ENCODE measurements around the gene RPS19BP1. TPM values are rescaled to one million over a fixed set of nuclear protein-coding genes. Genes with fewer than 3 reads are reported as not detected.

Gene RPS19BP1
- total RNA-seq, 1 donor from 2014 or later: 58.7 TPM

GRCh38 chr22:39546889-39547586, 14.5 kb upstream of the RPS19BP1 start:
- Histone ChIP-seq H3K9ac (ENCODE audit: low read length) (no peak overlapping the region), H2AFZ (ENCODE audit: low read depth, low read length) (no peak overlapping the region), H3K27ac (ENCODE audit: low read depth, low read length) (no peak overlapping the region), H3K27me3 (ENCODE audit: insufficient read depth, low read length) (peaks cover 22% of the 10 kb centered on the region), H3K9me3 (ENCODE audit: insufficient read depth, low read depth, low read length) (no peaks in the 10 kb centered on the region), H4K20me1 (ENCODE audit: insufficient read depth, low read length) (no peaks in the 10 kb centered on the region), H3K36me3 (ENCODE audit: insufficient read depth, low read length) (no peaks in the 10 kb centered on the region), H3K4me3 (ENCODE audit: insufficient read depth, low read depth, low read length) (no peak overlapping the region), H3K4me1 (ENCODE audit: insufficient read depth, low read length) (peaks cover 3% of the 10 kb centered on the region), H3K79me2 (ENCODE audit: insufficient read depth, low read length) (no peaks in the 10 kb centered on the region), H3K4me2 (ENCODE audit: low read length) (peak overlapping the region; percentile 39)
- no peaks in the 10 kb centered on the region for H3K9me3 Mint-ChIP-seq (ENCODE audit: unreplicated experiment)
- TF ChIP-seq EZH2 (IDR thresholded peaks at IDR 0.05; ENCODE audit: insufficient read depth, low read length): no peak
- no peak overlapping the region for H3K4me3 Mint-ChIP-seq (ENCODE audit: unreplicated experiment)
- peaks cover 12% of the 10 kb centered on the region for H3K4me1 Mint-ChIP-seq (ENCODE audit: low read depth, unreplicated experiment)
- FAIRE-seq: no peak
- peak; percentile 31 for DNase-seq (ENCODE audit: low read depth)
- peaks cover 60% of the 10 kb centered on the region for H3K27me3 Mint-ChIP-seq (ENCODE audit: low read depth, unreplicated experiment)
- no peak overlapping the region for H3K27ac Mint-ChIP-seq (ENCODE audit: unreplicated experiment)
- H3K36me3 Mint-ChIP-seq (ENCODE audit: low read depth, unreplicated experiment): peaks cover 1% of the 10 kb centered on the region

GRCh38 chr22:39545386-39546365, 13.1 kb upstream of the RPS19BP1 start:
- peaks cover 3% of the 10 kb centered on the region for H3K4me1 ChIP-seq (ENCODE audit: insufficient read depth, low read length)
- TF ChIP-seq EZH2 (IDR thresholded peaks at IDR 0.05; ENCODE audit: insufficient read depth, low read length) (no peak), CTCF (IDR thresholded peaks at IDR 0.05; ENCODE audit: insufficient read depth, low read depth, low read length) (no peak)
- FAIRE-seq (no peak), DNase-seq (ENCODE audit: low read depth) (peak; percentile 26)
- peaks cover 19% of the 10 kb centered on the region for H3K27me3 ChIP-seq (ENCODE audit: insufficient read depth, low read length)
- H3K4me2 ChIP-seq (ENCODE audit: low read length): no peak overlapping the region
- Mint-ChIP-seq H3K9me3 (ENCODE audit: unreplicated experiment) (no peaks in the 10 kb centered on the region), H3K4me3 (ENCODE audit: unreplicated experiment) (no peak overlapping the region), H3K4me1 (ENCODE audit: low read depth, unreplicated experiment) (peaks cover 12% of the 10 kb centered on the region), H3K36me3 (ENCODE audit: low read depth, unreplicated experiment) (peaks cover 1% of the 10 kb centered on the region), H3K27me3 (ENCODE audit: low read depth, unreplicated experiment) (peaks cover 50% of the 10 kb centered on the region), H3K27ac (ENCODE audit: unreplicated experiment) (no peak overlapping the region)
- H4K20me1 ChIP-seq (ENCODE audit: insufficient read depth, low read length): no peaks in the 10 kb centered on the region
- H3K9me3 ChIP-seq (ENCODE audit: insufficient read depth, low read depth, low read length): no peaks in the 10 kb centered on the region
- H3K36me3 ChIP-seq (ENCODE audit: insufficient read depth, low read length): no peaks in the 10 kb centered on the region
- no peaks in the 10 kb centered on the region for H3K79me2 ChIP-seq (ENCODE audit: insufficient read depth, low read length)
- no peak overlapping the region for H2AFZ ChIP-seq (ENCODE audit: low read depth, low read length)
- no peak overlapping the region for H3K9ac ChIP-seq (ENCODE audit: low read length)
- no peak overlapping the region for H3K4me3 ChIP-seq (ENCODE audit: insufficient read depth, low read depth, low read length)
- H3K27ac ChIP-seq (ENCODE audit: low read depth, low read length): no peak overlapping the region

- Histone ChIP-seq H3K4me1 (ENCODE audit: insufficient read depth, low read length) (peaks cover 3% of the 10 kb centered on the region), H2AFZ (ENCODE audit: low read depth, low read length) (no peak overlapping the region), H3K27me3 (ENCODE audit: insufficient read depth, low read length) (peaks cover 4% of the 10 kb centered on the region), H3K27ac (ENCODE audit: low read depth, low read length) (no peak overlapping the region), H3K79me2 (ENCODE audit: insufficient read depth, low read length) (no peaks in the 10 kb centered on the region), H3K4me2 (ENCODE audit: low read length) (no peak overlapping the region), H3K9me3 (ENCODE audit: insufficient read depth, low read depth, low read length) (no peaks in the 10 kb centered on the region), H3K4me3 (ENCODE audit: insufficient read depth, low read depth, low read length) (no peak overlapping the region), H3K9ac (ENCODE audit: low read length) (no peak overlapping the region), H4K20me1 (ENCODE audit: insufficient read depth, low read length) (no peaks in the 10 kb centered on the region), H3K36me3 (ENCODE audit: insufficient read depth, low read length) (no peaks in the 10 kb centered on the region)
- Mint-ChIP-seq H3K27me3 (ENCODE audit: low read depth, unreplicated experiment) (peaks cover 44% of the 10 kb centered on the region), H3K4me3 (ENCODE audit: unreplicated experiment) (no peak overlapping the region), H3K27ac (ENCODE audit: unreplicated experiment) (no peak overlapping the region), H3K36me3 (ENCODE audit: low read depth, unreplicated experiment) (peaks cover 1% of the 10 kb centered on the region), H3K4me1 (ENCODE audit: low read depth, unreplicated experiment) (peaks cover 12% of the 10 kb centered on the region), H3K9me3 (ENCODE audit: unreplicated experiment) (no peaks in the 10 kb centered on the region)
- DNase-seq (ENCODE audit: low read depth) (no peak), FAIRE-seq (no peak)
- TF ChIP-seq EZH2 (IDR thresholded peaks at IDR 0.05; ENCODE audit: insufficient read depth, low read length) (no peak), CTCF (IDR thresholded peaks at IDR 0.05; ENCODE audit: insufficient read depth, low read depth, low read length) (peak; percentile 45)
Measured at GRCh38 chr22:39543095-39543494, 10.5 kb upstream of the RPS19BP1 start.

All from astrocyte (in vitro differentiated cells and primary cell).